GM13976 (cell line): ENCODE data around the gene LOXL1.
"Not testable (repeated sequence)": the region's sequence is repeated elsewhere in the genome, so short reads cannot be mapped to it uniquely, and the experiment has no call there.

ENCODE experiments used
- DNase-seq: peaks from one replicate; pipeline ENCODE4 v3.0.0; 2012; ENCODE audit warnings: low spot score
- in situ Hi-C: fragments of 300-500 bp; cut with MboI; formaldehyde crosslinking; loops from one replicate; pipeline ENCODE4 v1.12.0; 2022; ENCODE audit warnings: low sequenced_read_pairs, mixed read lengths, inconsistent platforms; ENCODE audit not compliant: unreplicated experiment
- TF ChIP-seq, protein P1 (sequence below): IDR thresholded peaks from 2 replicates; pipeline ENCODE4 v1.5.1; 2012; ENCODE audit warnings: borderline replicate concordance, mild to moderate bottlenecking; ENCODE audit not compliant: insufficient read depth; ENCODE audit errors: extremely low read depth, missing control alignments, control extremely low read depth

The LOXL1 gene

DNA sequence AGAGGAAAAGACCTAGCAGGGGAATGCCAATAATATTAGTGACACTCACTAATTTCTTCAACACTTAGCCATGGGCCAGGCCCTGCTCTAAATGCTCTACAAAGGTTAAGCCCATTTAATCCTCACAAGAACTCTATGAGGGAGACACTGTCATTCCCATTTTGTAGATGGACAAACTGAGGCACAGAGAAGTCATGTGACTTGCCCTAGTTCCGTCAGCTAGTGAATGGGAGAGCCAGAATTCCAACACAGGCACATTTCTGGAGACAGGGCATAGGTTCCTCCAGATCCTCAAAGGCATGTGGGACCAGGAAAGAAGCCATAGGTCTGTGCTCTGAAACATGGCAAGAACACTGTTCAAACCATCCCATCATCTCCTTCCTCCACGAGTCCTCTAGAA is 31.5 kb downstream of the LOXL1 start:
- TF ChIP-seq, protein P1, sequence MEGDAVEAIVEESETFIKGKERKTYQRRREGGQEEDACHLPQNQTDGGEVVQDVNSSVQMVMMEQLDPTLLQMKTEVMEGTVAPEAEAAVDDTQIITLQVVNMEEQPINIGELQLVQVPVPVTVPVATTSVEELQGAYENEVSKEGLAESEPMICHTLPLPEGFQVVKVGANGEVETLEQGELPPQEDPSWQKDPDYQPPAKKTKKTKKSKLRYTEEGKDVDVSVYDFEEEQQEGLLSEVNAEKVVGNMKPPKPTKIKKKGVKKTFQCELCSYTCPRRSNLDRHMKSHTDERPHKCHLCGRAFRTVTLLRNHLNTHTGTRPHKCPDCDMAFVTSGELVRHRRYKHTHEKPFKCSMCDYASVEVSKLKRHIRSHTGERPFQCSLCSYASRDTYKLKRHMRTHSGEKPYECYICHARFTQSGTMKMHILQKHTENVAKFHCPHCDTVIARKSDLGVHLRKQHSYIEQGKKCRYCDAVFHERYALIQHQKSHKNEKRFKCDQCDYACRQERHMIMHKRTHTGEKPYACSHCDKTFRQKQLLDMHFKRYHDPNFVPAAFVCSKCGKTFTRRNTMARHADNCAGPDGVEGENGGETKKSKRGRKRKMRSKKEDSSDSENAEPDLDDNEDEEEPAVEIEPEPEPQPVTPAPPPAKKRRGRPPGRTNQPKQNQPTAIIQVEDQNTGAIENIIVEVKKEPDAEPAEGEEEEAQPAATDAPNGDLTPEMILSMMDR: no peak
- in situ Hi-C loops: no loop called here
- DNase-seq: no peak

DNA sequence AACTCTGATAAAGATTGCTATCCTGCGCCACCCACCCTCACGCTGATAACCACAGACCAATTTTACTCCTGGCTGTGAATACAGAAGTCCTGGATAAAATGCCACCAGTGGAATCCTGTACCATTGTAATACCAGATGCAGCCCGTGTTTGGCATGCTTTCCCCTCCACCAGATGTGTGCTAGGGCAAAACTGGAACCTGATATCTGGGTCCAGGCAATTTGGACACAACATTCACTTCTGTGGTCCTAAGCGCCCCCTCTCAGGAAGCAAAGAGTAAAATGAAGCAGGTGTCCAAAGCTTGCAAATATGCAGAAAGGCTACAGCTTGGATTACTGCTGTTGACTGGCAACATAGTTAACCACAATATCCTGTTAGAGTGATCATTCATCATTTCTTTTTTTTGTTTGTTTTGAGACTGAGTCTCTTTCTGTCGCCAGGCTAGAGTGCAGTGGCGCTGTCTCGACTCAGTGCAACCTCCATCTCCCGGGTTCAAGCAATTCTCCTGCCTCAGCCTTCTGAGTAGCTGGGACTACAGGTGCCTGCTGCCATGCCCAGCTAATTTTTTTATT is 32.8 kb downstream of the LOXL1 start:
- DNase-seq: no peak
- in situ Hi-C loops: no loop called here
- TF ChIP-seq, protein P1: no peak

DNA sequence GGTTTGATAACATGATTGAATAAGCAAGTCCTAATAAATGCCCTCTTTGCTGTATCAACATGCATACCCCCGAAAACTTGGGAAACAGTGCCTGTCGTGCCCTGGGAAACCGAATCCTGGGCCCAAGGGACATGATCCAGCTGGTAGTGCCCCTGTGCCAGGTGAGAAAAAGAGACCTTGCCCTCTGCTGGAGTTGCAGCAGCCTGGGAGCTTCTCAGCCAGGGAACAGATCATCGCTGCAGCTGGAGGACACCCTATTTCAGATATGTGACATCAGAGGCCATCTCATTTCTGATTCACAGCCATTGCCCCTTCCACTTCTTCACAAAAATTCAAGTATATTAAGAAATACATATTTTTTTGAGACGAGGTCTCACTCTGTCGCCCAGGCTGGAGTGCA is 33.5 kb downstream of the LOXL1 start:
- in situ Hi-C loops: no loop called here
- DNase-seq: no peak
- TF ChIP-seq, protein P1: no peak

DNA sequence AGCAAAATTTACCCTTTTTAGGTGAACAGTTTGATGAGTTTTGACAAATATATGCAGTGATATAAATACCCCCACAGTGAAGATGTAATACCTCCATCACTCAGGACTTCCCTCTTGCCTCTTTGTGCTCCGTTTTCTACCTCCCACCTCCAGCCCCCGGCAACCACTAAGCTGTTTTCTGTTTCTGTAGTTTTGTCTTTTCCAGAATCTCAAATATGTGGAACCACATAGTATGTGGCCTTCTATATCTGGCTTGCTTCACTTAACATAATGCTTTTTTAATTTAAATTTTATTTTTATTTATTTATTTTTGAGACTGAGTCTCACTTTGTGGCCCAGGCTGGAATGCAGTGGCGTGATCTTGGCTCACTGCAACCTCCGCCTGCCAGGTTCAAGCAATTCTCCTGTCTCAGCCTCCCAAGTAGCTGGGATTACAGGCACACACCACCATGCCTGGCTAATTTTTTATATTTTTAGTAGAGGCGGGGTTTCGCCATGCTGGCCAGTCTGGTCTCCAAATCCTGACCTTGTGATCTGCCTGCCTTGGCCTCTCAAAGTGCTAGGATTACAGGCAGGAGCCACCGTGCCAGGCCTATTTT is 34.3 kb downstream of the LOXL1 start:
- in situ Hi-C loops, DNase-seq: not testable (repeated sequence)

DNA sequence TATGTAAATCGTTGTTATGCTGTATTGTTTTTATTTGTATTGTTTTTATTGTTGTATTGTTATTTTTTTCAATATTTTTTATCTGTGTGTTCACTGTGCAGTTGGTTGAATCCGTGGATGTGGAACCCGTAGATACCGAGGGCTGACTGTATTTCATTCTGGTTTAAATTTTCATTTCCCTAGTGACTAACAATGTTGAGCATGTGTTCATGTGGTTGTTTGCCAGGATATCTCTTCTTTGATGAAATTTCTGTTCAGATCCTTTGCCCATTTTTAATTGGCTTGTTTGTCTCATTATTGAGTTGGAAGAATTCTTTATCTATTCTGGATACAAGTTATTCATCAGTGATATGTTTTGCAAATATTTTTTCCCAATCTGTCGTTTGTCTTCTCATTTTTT is 36.2 kb downstream of the LOXL1 start:
- TF ChIP-seq, protein P1: no peak
- in situ Hi-C loops: no loop called here
- DNase-seq: no peak

DNA sequence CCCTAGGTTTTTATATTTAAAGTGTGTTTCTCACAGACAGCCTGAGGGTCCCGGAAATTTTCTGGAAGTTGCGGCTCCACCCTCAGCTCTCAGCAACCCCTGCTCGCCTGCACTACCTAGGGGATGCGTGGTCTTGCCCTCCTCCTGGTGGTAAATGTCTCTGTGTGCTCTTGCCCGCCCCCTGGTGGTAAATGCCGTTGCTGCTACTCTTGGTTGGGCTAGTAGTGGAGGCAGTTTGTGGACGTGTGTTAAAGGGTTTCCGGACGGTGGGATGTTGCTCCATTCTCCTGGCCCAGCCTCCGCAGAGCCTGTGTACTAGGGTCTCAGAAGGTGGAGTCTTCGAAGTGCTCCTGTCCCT is 38.5 kb downstream of the LOXL1 start:
- TF ChIP-seq, protein P1: peak; percentile 83
- peak; percentile 85 for DNase-seq
- in situ Hi-C loops: no loop called here

DNA sequence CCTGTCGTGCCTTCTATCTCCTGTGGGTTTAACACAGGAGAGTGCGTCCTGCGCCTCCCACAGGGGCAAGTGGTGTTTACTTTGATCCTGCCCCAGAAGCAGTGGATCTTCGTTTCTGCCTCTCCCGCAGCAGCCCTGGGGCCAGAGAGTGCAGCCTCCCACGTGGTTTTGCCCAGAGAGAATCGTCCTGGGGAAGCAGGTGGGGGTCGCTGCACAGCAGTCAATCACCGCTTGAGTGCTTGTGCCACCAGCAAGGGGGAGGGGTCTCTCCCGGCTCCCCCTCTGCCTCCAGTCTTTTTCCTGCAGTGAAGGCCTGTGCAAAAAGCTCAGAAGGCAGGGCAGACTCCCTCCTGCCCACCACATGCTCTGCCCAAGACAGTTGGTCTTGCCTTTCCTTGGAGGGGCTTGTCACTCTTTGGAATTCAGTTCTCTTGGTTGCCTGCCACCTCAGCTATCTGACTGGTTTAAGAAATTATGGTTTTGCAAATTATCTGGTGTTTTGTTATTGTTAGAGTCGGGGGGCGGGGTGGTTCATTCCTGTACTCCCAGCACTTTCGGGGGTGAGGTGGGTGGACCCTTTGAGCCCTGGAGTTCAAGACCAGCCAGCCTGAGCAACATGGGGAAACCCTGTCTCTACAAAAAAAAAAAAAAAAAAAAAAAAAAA is 39.0 kb downstream of the LOXL1 start:
- DNase-seq: no peak
- in situ Hi-C loops: no loop called here
- TF ChIP-seq, protein P1: no peak
